CD4-positive, alpha-beta T cell treated with Interferon gamma for 1 hour (primary cell): ENCODE measurements around the gene NOTCH2.

ENCODE experiments used
- DNase-seq: peaks from one replicate; pipeline ENCODE4 v3.0.0-alpha.2; 2020

Gene NOTCH2

DNA sequence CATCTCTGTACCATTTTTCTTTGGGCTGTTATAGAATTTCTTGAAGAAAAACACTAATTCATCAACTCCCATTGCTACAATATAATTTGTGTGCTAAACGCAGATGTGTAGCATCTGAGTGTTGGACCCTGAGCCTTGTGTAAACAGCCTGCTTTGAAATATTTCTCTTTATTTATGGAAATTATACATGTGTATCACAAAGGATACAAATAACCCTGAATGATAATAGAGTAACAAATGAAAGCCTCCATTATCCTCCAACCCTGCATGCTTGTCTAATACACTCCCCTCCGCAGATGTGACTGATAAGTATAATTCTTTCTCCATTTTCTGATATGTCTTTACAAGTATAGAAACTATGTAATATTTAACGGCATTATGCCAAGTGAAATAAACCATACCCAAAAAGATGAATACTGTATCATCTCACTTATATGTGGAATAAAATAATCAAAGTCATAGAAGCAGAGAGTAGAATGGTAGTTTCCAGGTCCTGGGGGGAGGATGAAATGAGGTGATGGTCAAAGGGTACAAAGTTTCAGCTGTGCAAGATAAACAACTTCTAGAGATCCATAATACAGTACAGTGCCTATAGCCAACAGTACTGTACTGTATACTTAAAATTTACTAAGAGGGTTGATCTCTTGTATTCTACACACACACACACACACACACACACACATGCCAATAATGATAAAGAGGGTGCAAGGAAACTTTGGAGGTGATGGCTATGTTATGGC lies 170.3 kb downstream of the NOTCH2 start:
- no peak for DNase-seq

DNA sequence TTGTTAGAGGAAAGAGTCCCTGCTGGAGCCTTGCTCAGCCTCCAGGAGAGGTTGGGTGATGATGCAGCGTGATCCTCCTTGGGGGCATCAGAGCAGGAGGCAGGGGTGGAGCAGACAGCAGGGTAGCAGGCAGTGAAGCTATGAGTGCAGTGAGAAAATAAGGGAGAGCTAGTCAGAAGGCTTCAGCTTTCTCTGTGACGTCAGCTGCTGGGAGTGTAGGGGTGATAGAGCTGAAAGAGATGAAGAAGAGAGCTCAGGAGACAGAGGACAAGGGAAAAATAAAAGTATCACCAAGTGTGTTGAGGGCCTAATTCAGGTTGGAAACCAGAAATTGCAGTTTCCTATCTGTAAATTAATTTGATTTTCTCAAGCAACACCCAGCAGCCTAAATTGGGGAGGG lies 170.9 kb downstream of the NOTCH2 start:
- DNase-seq = no peak

- no peak for DNase-seq
Observed at GRCh38 chr1:119896303-119896702, 173.2 kb downstream of the NOTCH2 start, which contains the start of gene ADAM30. ADAM30 (minus strand) TSS chr1:119896515; CDS start chr1:119896336, 179 bp downstream.

GRCh38 chr1:119895102-119895501 lies 174.4 kb downstream of the NOTCH2 start:
- no peak for DNase-seq

DNA sequence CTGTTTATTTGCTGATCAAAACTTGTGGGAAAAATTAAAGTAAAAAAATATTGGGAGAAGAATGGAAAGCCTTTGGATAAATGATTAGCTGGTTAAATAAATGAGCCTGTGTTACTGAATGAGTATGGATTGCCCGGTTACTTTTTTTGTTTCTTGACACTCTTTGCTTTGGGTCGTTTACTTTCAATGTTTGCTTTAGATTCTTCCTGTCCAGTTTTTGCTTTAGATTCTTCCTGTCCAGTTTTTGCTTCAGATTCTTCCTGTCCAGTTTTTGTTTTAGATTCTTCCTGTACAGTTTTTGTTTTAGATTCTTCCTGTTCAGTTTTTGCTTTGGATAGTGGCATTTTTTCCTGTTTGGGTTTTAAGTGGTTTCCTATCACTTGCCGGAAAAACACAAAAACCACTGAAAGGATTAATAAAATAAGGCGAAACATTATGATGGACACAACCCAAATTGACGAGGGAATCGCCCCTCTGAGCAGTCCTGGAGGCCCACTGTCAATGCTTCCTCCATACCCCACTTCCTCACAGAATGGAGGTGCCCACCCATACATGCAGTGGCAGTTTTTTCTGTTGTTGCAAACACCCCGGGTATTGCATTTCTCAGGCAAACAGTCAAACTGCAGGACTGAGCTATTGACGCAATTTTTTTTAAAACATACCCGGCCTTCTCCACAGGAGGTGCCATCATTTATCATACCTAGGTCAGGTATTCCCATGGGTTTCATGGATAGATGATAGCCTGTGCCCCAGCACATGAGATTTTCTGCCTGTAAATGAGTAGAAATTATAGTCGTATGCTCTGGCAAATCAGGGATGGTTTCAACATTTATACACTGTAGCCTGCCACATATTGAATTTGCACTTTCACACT lies 175.4 kb downstream of the NOTCH2 start:
- no peak for DNase-seq

- DNase-seq = no peak
Observed at GRCh38 chr1:119893238-119893791, 176.1 kb downstream of the NOTCH2 start.

- no peak for DNase-seq
Observed at GRCh38 chr1:119891386-119891785, 178.1 kb downstream of the NOTCH2 start.

- no peak for DNase-seq
Observed at GRCh38 chr1:119888476-119888875, 181.0 kb downstream of the NOTCH2 start.

DNA sequence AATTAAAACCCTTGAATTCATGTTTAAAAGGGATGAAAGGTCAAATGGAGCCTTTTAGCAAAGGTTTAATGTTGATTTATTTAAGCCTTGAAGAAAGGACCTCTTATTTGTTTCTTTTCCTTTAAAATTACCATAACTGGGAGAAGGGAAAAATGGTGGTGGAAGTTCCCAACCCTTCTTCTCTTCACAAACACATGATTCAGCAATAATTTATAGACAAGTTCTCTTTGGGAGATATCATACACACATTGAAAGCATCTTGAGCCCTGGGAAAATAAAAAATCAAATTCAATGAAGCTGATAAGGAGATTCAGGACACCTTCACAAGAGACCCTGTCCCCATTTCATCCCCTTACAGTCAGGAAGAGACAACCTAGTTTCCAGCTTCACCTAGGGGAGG lies 182.0 kb downstream of the NOTCH2 start:
- DNase-seq = no peak

DNA sequence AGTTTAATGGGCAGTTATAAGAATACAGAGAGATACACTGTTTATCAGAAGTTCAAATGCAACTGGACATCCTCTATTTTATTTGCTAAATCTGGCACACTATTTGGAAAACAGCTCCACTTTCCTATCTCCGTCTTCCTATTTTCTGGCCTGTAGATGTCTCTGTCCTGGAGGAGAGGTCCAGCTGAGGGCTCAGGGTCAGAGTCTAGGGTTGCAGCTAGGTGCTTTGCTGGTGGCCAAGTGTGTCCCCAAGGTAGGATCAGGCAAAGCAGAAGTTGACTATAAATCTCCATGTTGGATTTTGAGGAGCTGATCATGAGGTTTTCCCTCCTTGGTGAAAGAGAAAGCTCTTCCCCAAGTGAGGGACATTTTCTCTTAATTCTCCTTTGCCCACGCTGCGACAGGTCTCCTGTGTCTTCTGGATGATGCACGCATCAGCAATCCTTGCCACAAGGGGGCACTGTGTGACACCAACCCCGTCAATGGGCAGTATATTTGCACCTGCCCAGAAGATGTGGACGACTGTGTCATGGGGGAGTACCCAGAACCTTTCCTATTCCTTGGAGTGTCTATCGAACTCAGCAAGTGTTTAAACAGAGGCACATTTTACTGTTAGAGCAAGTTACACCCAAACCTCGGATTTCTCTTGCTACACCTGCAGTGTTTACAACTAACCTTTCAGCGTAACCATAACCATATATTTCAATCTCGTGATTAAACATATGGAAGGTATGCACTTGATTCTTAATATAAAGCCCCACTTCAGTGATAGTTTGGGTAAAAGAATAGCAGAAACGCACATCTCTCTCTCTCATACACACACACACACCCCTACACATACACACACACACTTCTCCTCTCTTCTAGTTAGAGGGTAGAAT lies 183.3 kb downstream of the NOTCH2 start:
- DNase-seq = peak; percentile 19

- no peak for DNase-seq
Observed at GRCh38 chr1:119884711-119885110, 184.8 kb downstream of the NOTCH2 start.

GRCh38 chr1:119883826-119884225 lies 185.6 kb downstream of the NOTCH2 start:
- no peak for DNase-seq

GRCh38 chr1:119882132-119883049 lies 187.1 kb downstream of the NOTCH2 start:
- DNase-seq = no peak

DNA sequence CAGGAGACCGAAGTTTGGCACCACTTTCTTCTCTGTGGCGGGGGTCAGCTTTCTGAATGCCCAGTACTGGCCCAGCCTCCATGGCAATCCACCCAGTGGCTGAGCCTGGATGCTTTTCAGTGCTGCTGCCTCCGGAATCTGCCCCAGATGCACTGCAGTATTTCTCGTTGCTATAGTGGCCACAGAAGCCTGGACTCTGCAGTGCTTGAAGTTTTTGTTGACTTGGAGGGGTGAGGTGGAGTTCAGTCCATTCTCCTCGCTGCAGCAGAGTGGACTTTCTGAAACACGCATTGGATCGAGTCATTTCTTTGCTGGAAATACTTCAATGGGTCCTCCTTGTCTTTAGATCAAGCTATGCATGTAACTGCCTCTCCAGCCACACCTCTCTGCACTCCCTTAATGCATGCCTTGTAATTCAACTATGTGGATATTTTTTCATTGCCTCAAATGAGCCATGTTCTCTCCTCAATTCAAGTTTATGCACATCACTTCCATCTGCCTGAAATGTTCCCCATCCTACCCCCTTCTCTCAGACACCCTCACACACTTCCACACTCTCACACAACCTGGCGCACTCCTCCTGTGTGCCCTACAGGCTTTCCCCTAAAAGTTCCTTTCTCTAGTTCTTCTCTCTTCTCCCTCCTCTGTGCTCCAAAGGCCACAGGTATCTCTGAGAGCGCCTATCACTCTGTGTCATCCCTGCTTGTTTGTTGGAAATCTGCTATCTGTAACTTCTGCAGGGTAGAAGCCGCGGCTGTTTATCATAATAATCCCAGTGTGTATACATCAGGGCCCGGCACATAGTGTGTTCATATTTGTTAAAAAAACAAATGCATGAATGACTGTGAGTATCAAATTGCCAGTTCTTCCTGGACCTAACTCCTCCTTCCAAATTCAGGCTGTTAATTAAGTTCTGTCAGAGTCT lies 189.7 kb downstream of the NOTCH2 start:
- no peak for DNase-seq

GRCh38 chr1:119878171-119878570 lies 191.3 kb downstream of the NOTCH2 start:
- no peak for DNase-seq

- no peak for DNase-seq
Observed at GRCh38 chr1:119874186-119874585, 195.3 kb downstream of the NOTCH2 start.

- DNase-seq = no peak
Observed at GRCh38 chr1:119873135-119874015, 196.1 kb downstream of the NOTCH2 start.

- no peak for DNase-seq
Observed at GRCh38 chr1:119871881-119872280, 197.6 kb downstream of the NOTCH2 start.

- DNase-seq = peak; percentile 53
Observed at GRCh38 chr1:119870917-119871596, 198.4 kb downstream of the NOTCH2 start.
